ENCODE data around the gene IL1RAPL1.

The IL1RAPL1 gene

DNA sequence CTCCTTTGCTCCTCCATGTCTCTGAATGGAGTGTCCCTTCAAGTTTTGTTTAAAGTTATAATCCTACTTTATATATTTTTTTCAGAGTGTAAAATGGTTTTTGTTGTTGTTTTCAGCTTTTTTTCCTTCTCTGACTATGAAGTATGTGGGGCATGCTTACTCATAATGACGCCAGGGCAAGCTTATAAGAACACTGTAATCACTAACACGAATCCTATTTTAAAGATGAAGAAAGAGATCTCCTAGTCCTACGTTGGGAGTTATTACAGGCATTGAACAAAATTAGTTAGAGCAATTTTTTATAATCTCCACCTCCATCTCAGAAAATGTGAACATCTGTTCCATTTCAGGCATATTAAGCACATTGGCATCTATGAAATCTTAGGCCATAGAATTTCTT is 1360.0 kb downstream of the IL1RAPL1 start:
- DNase-seq: no peak

GRCh38 chrX:29948653-29949052 is 1361.4 kb downstream of the IL1RAPL1 start:
- no peak for DNase-seq

- no peak for DNase-seq
Observed at GRCh38 chrX:29952016-29952415, 1364.8 kb downstream of the IL1RAPL1 start.

GRCh38 chrX:29962061-29962460 is 1374.8 kb downstream of the IL1RAPL1 start:
- no peak for DNase-seq

- DNase-seq: no peak
Observed at GRCh38 chrX:29965634-29966033, 1378.4 kb downstream of the IL1RAPL1 start.

DNA sequence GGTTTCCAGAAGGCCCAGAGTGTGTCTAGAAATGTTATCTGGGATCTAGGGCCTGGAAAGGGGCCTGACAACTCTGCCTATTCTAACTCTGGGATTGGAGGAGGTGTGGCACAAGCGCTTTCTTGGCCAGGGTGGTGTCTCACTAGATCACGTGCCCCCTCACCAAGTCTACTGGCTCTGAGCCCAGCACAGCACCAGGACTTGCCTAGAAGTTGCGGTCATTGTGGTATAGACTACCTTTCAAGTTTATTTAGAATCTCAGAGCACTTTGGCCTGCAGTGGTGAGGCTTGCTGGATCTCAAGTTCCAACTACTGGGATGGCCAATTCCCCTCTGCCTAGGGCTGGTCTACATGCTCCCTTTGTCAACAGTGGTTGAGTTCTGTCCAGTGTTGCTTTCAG is 1404.8 kb downstream of the IL1RAPL1 start:
- no peak for DNase-seq

DNA sequence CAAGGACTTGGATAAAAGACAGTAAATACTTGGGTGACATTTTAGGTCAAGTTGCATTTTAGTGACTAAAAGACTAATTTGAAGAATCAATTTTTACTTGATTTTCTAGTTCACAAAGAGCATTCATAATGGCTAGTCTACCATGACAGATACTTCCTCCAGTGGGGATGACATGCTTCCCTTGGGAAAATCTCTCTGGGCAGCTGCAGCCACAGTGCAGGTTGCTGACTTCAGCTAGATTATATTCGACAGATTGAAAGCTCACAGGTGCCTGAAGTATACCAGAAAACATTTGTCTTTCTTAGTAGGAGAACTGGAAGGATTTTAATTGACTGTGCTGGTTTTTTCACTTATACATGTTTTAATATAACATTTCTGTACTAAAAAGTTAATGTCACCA is 1418.6 kb downstream of the IL1RAPL1 start:
- DNase-seq: no peak
